Hematopoietic multipotent progenitor cell (in vitro differentiated cells): ENCODE results near the gene SPDYE1. TPM values are rescaled to one million over a fixed set of nuclear protein-coding genes. Genes with fewer than 3 reads are reported as not detected.
"Not testable (repeated sequence)": the region's sequence is repeated elsewhere in the genome, so short reads cannot be mapped to it uniquely, and the experiment has no call there.

Experiments
- DNase-seq, 3 donors: peaks; one replicate each; pipeline ENCODE4 v3.0.0-alpha.2; 2011 to 2015; ENCODE audit warnings: low read depth in 2 of 3, low spot score in 2 of 3
- total RNA-seq: library from RNA; depleted of rRNA; stranded (reverse); fragments of >200 nt; gene quantifications from one replicate; pipeline ENCODE4 v1.2.3, GENCODE V29; 2012

The SPDYE1 gene
- total RNA-seq, 1 donor = not detected

- DNase-seq = not testable (repeated sequence)
These were observed 6.9 kb upstream of the SPDYE1 start for GRCh38 chr7:43990829-43991228.

GRCh38 chr7:43992896-43993295 is 4.8 kb upstream of the SPDYE1 start:
- not testable (repeated sequence) for DNase-seq

GRCh38 chr7:43994681-43995080 is 3.0 kb upstream of the SPDYE1 start:
- not testable (repeated sequence) for DNase-seq

DNA sequence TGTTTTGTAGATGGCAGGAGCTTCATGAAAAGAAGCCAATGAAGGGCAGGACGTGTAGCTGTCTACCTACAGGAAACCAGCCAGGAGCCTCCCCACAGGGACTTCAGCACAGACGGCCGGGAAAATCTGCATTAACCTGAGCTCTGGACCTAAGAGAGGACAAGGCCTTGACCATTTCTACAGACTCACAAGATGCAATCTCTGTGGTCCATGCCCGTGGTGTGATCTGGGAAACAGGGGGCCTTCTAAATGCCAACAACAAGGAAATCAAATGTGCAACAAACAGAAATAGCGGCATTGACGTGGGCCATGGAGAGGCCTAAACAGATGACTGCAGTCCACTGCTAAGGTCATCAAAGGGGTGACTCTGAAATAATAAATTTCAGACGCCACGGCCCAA is 14.4 kb downstream of the SPDYE1 start:
- not testable (repeated sequence) for DNase-seq

DNA sequence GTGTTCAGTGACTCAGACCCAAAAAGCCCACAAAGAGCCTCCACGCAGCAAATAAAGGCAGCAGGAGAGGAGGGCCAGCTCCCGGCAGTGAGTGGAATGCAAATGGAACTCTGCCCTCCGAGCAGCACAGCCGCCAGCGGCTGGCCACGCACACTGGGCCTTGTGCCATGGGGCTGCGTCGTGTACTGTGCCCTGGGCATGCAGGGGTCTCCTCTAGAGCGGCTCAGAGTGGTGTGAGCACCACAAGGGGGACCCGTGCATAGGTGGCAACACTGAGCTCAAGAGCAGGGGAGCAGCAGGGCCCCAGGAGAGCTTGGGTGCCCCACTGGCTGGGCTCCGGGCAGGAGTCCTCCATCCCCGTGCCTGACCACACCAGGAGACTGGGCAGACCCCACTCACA is 17.4 kb downstream of the SPDYE1 start:
- DNase-seq = not testable (repeated sequence)

- DNase-seq = peak; percentile 94 to 99 (median 97)
These were observed 21.4 kb downstream of the SPDYE1 start for GRCh38 chr7:44018857-44019807.

- DNase-seq = not testable (repeated sequence)
These were observed 22.1 kb downstream of the SPDYE1 start for GRCh38 chr7:44019825-44020224.

GRCh38 chr7:44022069-44022468 is 24.4 kb downstream of the SPDYE1 start:
- not testable (repeated sequence) for DNase-seq

DNA sequence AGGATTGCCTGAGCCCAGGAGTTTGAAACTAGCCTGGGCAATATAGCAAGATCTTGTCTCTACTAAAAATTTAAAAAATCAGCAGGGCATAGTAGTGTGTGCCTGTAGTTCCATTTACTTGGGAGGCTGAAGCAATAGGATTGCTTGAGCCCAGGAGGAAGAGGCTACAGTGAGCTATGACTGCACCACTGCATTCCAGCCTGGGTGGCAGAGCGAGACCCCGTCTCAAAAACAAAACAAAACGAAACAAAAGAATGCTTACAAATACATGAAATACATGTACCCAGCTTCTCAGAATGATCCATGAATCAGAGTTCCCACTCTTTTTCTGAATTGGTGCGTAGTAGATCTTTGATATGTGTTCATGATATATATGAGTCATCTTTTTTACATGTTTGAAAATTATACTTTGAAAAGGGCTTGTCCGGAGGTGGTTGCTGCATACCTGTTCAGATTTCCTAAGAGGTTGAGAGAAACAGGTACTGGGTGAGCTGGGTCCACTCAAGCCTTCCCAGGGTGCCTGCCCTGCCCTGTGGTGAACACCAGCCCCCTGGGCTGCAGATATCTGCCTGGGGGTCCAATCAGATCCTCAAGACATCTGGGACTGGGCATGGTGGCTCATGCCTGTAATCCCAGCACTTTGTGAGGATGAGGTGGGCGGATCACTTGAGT is 25.2 kb downstream of the SPDYE1 start:
- not testable (repeated sequence) for DNase-seq

GRCh38 chr7:44029433-44029832 is 31.7 kb downstream of the SPDYE1 start:
- not testable (repeated sequence) for DNase-seq

GRCh38 chr7:44030029-44030428 is 32.3 kb downstream of the SPDYE1 start:
- not testable (repeated sequence) for DNase-seq

GRCh38 chr7:44031319-44031718 is 33.6 kb downstream of the SPDYE1 start:
- DNase-seq = not testable (repeated sequence)

DNA sequence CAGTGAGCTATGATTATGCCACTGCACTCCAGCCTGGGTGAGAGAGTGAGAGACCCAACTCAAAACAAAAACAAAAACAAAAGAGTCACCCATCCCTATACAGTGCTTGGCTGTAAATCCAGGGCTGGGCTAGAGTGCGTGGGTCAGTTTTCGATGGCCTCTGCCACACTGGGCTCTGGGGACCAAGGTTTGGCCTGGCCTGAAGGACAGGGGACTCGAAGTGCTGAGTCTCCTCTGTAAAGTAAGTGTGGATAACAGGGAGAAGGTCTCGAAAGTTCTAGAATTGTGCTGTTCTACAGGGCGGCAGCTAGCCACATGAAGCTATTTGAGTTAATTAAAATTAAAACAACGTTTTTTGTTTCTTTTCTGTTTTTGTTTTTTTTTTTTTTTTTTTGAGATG is 34.3 kb downstream of the SPDYE1 start:
- not testable (repeated sequence) for DNase-seq

DNA sequence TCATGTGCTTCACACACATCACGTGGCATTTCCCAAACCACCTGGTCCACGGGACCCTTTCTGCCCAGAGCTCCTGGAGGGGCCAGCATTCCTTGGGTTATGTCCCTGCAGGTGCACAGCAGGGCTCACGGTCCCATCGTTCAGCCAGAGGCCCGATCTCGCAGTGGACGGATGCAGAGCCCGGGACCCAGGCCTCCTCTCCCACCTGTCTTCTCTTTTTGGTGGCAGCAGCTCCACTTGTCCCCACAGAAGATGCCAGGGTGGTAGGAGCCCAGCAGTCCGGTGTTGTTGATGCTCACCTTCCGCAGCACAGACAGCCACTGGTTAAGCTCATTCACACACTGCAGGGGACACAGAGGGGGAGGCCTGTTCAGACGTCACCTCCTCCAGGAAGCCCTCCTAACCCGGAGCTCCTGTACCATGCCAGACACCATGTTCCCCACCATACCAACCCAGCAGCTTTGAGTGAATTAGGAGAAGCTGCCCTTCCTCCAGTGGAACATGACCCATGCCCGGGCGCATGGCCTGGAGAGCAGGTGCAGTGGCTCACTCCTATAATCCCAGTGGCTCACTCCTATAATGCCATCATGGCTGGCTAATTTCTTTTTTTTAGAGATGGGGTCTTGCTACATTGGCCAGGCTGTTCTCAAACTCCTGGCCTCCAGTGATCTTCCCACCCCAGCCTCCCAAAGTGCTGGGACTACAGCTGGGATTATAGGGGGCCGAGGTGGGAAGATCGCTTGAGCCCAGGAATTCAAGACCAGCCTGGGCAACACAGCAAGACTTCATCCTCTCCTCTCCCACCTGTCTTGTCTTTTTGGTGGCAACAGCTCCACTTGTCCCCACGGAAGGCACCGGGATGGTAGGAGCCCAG is 36.5 kb downstream of the SPDYE1 start:
- not testable (repeated sequence) for DNase-seq

DNA sequence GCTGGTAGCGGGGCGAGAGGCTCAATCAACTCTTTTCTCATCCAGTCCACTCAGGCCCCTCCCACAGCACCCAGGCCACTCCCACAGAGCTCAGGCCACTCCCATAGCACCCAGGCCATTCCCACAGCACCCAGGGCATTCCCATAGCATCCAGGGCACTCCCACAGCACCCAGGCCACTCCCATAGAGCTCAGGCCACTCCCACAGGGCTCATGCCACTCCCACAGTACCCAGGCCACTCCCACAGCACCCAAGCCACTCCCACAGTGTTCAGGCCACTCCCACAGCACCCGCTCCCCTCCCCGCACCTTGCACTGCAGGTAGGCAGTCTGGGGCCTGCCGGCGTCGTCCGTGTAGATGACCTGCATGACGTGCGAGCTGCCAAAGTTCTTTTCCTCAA is 38.7 kb downstream of the SPDYE1 start:
- not testable (repeated sequence) for DNase-seq

GRCh38 chr7:44037951-44038350 is 40.3 kb downstream of the SPDYE1 start:
- DNase-seq = not testable (repeated sequence)

- DNase-seq = not testable (repeated sequence)
These were observed 40.9 kb downstream of the SPDYE1 start for GRCh38 chr7:44038553-44038952.

GRCh38 chr7:44038961-44039558 is 41.4 kb downstream of the SPDYE1 start:
- peak; percentile 37 to 91 (median 85) for DNase-seq

DNA sequence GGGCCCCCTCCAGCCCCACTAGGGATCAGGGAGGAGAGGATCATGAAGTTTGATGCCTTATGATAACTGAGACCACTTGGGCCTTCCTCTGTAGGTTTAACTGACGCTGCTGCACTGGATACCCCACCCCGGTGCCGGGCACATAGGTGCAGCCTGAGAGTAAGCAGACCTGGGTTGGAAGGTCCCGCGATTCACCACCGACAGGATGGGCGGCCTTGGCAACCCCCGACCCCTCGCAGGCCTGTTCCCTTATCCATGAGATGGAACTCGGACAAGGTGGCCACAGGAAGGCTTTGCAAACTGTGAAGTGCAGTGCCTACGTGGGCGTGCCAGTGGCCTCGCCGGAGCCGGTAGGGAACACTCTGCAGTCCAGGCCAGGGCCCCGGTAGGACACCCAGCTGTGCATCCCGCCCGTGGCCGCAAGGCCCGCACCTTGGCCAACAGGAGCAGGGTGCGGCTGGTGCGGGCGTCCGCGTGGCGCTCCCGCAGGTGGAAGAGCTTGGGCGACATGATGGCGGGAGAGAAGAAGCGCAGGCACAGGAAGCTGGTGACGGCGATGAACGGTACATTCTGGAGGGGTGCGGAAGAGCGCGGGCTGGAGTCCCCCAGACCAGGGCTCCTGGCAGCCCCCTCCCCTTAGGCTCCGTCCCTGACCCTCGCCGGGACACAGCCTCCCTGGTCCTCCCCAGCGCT is 42.2 kb downstream of the SPDYE1 start:
- DNase-seq = not testable (repeated sequence)

DNA sequence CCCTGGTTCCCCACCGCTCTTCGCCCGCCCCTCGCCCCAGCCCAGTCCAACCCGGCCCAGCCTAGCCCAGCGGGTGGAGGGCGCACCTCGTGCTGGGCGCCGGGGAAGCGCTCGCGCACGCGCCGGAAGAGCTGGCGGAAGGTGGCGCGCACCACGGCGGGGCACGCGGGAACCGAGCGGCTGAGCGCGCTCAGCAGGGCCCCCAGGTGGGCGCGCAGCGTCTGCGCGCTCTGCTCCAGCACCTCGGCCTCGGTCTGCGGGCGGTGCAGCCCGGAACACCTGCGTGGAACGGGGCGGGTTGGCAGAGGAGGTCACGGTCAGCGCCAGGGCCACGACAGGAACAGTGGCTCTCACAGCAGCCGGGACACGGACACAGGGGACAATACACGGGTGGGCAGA is 42.8 kb downstream of the SPDYE1 start:
- peak; percentile 40 to 48 (median 48) for DNase-seq
